ENCODE data around the gene INO80D. TPM values are rescaled to one million over a fixed set of nuclear protein-coding genes. Genes with fewer than 3 reads are reported as not detected.

INO80D gene
- polyA plus RNA-seq, 1 experiment = 3.3 TPM

DNA sequence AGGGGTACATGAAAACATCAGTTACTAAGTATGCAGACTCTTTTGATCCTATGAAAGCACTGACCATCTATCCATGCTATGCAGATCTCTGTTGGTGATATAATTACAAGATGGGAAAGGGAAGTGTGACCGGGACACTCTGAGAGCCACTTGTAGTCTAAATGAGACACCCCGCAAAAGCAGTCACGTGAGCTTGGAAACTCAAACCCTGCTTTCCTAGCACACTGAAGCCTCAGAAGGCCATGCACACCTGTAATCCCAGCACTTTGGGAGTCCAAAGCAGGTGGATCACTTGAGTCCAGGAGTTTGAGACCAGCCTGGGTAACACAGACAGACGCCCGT lies 137.5 kb downstream of the INO80D start:
- no peak for DNase-seq (ENCODE audit: low read depth)
- ChIA-PET POLR2A (no interaction called here), CTCF (interaction anchor here (0.9 to 3.9 kb wide), 17 partner anchors 9 to 1807 kb away, joined by 3 to 21 read pairs (median 4); no protein-coding TSS in a partner anchor)
- Histone ChIP-seq H3K4me3 (ENCODE audit: low read depth, low read length) (no peak overlapping the region), H3K36me3 (ENCODE audit: control insufficient read depth, insufficient read depth, low read length) (no peaks in the 10 kb centered on the region), H3K27me3 (ENCODE audit: control insufficient read depth, insufficient read depth, low read length) (0 out of 2 replicates have a peak, but pooled peaks cover 1% of the 10 kb centered on the region)
- TF ChIP-seq, protein P1, sequence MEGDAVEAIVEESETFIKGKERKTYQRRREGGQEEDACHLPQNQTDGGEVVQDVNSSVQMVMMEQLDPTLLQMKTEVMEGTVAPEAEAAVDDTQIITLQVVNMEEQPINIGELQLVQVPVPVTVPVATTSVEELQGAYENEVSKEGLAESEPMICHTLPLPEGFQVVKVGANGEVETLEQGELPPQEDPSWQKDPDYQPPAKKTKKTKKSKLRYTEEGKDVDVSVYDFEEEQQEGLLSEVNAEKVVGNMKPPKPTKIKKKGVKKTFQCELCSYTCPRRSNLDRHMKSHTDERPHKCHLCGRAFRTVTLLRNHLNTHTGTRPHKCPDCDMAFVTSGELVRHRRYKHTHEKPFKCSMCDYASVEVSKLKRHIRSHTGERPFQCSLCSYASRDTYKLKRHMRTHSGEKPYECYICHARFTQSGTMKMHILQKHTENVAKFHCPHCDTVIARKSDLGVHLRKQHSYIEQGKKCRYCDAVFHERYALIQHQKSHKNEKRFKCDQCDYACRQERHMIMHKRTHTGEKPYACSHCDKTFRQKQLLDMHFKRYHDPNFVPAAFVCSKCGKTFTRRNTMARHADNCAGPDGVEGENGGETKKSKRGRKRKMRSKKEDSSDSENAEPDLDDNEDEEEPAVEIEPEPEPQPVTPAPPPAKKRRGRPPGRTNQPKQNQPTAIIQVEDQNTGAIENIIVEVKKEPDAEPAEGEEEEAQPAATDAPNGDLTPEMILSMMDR (IDR thresholded peaks at IDR 0.05; ENCODE audit: insufficient read depth, low read depth, low read length) = no peak

DNA sequence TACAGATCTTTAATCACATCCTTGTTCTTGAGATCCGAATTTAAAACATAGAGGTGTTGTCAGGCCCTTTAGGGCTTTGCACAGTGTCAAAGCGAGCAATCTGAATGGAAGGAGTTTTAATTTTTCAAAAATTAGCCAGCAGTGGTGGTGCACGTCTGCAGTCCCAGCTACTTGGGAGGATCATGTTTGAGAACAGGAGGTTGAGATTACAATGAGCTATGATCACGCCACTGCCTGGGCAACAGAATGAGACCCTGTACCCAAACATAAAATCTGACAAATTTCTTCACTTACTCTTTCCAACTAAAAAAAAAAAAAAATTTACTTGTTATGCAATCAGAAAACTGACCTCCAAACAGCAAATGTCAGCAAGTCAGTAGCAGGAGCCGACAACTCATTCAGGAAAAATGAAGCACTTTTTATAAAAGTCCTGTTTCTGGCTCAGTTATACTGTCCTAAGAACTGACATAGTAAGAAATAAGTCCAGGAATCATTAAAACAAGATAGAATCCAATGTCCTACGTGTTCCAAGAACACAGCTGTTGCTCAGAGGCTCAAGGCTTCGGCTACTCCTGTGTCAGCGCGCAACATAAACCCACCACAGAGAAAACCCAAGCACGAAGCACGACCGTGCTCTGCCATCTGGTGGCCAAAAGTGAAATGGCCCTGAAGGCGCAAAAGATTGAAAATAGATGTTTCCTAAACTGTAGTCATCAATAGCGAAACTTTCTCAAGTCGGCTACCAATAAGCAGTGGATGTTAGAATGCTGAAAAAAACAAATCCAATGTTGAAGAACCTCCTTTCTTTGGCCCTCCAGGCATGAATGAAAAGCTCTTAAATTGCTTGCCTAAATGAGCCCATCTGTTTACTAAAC lies 138.1 kb downstream of the INO80D start:
- ChIA-PET CTCF (interaction anchor here (0.7 to 3.9 kb wide), 24 partner anchors 9 to 1844 kb away, joined by 3 to 21 read pairs (median 4); no protein-coding TSS in a partner anchor), POLR2A (interaction anchor here (0.7 kb wide), 1 partner anchor 260 kb away, joined by 6 read pairs; no protein-coding TSS in a partner anchor)
- peak; percentile 16 for DNase-seq (ENCODE audit: low read depth)
- H3K36me3 ChIP-seq (ENCODE audit: control insufficient read depth, insufficient read depth, low read length) = no peaks in the 10 kb centered on the region
- TF ChIP-seq, protein P1 (IDR thresholded peaks at IDR 0.05; ENCODE audit: insufficient read depth, low read depth, low read length) = peak; percentile 97
- no peak overlapping the region for H3K4me3 ChIP-seq (ENCODE audit: low read depth, low read length)
- 0 out of 2 replicates have a peak, but pooled peaks cover 1% of the 10 kb centered on the region for H3K27me3 ChIP-seq (ENCODE audit: control insufficient read depth, insufficient read depth, low read length)

DNA sequence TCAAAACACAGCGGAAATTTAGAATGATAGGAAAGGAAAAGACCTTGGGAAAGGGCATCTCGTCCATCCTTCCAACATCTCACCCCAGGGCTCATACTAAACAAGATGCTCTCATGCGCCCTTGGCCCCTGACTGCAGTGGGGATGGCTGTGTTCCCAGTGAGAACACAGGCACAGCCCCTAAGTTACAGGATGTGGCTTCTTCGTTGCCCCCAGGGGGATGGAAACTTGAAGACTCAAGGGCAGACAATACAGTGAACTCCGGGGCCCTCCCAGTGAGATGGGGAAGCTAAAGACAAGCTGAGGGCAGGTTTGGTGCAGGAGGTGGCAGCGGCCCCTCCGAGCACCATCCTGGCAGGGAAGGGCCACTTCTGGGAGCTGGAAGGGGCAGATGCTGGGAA lies 139.7 kb downstream of the INO80D start:
- DNase-seq (ENCODE audit: low read depth) = no peak
- ChIA-PET CTCF (interaction anchor here (1.2 to 3.9 kb wide), 3 partner anchors 10 to 22 kb away, joined by 5 to 21 read pairs (median 8); no protein-coding TSS in a partner anchor), POLR2A (no interaction called here)
- 0 out of 2 replicates have a peak, but pooled peaks cover 1% of the 10 kb centered on the region for H3K27me3 ChIP-seq (ENCODE audit: control insufficient read depth, insufficient read depth, low read length)
- no peak overlapping the region for H3K4me3 ChIP-seq (ENCODE audit: low read depth, low read length)
- H3K36me3 ChIP-seq (ENCODE audit: control insufficient read depth, insufficient read depth, low read length) = no peaks in the 10 kb centered on the region
- TF ChIP-seq, protein P1 (IDR thresholded peaks at IDR 0.05; ENCODE audit: insufficient read depth, low read depth, low read length) = no peak

Small RNA genes lying within 50 kb of the gene (small RNA-seq; reads per million reads assigned to genes)
- gene RF00006 (ENCODE audit: insufficient read length, low read depth, low replicate concordance) (not detected), gene RF00019 (ENCODE audit: insufficient read length, low read depth, low replicate concordance) (not detected)

Other genes with a start within 250 kb of the INO80D start
- 79.9 and 101 TPM in 2 replicates for gene NDUFS1, start 73.3 kb upstream of the INO80D start, polyA plus RNA-seq (2011; rRNA removed)
- gene EEF1B2, start 73.7 kb upstream of the INO80D start, polyA plus RNA-seq (2011; rRNA removed) = 720 and 966 TPM in 2 replicates
- gene ZDBF2, start 188.5 kb upstream of the INO80D start, polyA plus RNA-seq (2011; rRNA removed) = 2.5 and 5.1 TPM in 2 replicates